CD4-positive, alpha-beta T cell (primary cell): ENCODE results near the gene GADD45A. TPM values are rescaled to one million over a fixed set of nuclear protein-coding genes. Genes with fewer than 3 reads are reported as not detected.

ENCODE experiments used
- ATAC-seq: fragments of 200-7000 bp; cut with Tn5 transposase; one replicate; pipeline ENCODE4 v1.10.0; 2022; ENCODE audit warnings: mild to moderate bottlenecking; ENCODE audit not compliant: poor library complexity
- CTCF ChIA-PET: fragments of 350-600 bp; sonication (Branson Sonifier 250); formaldehyde crosslinking; loops from one replicate; lab custom pipeline; 2021; ENCODE audit warnings: antibody characterized with exemption, inconsistent platforms; lab: Charles Lee
- POLR2A ChIA-PET: fragments of 350-600 bp; sonication (Branson Sonifier 250); formaldehyde crosslinking; loops from one replicate; lab custom pipeline; 2021; ENCODE audit warnings: antibody characterized with exemption, inconsistent platforms; lab: Charles Lee
- DNase-seq, 14 experiments: peaks; one replicate each; pipeline ENCODE4 v3.0.0-alpha.2; 2013 to 2020; ENCODE audit warnings: mixed read lengths in 2 of 14
- H3K27ac ChIP-seq, 2 donors: one replicate each; pipeline versions ENCODE4 v1.5.1 to v1.7.0; 2013; ENCODE audit warnings: low read length in 2 of 2, low read depth in 1 of 2, mild to moderate bottlenecking in 1 of 2
- H3K27me3 ChIP-seq, 2 experiments: 1 replicate in 1 of 2; 2 replicates in 1 of 2; pipeline versions ENCODE4 v1.6.1 to v1.7.0; 2013; ENCODE audit warnings: low read length in 2 of 2, control low read depth in 1 of 2, mild to moderate bottlenecking in 1 of 2, moderate library complexity in 1 of 2; ENCODE audit not compliant: insufficient read depth in 2 of 2, control insufficient read depth in 1 of 2
- H3K36me3 ChIP-seq: one replicate; pipeline ENCODE4 v1.6.1; 2013; ENCODE audit warnings: low read length, control low read depth; ENCODE audit not compliant: insufficient read depth
- H3K4me1 ChIP-seq: one replicate; pipeline ENCODE4 v1.6.1; 2013; ENCODE audit warnings: low read length, control low read depth; ENCODE audit not compliant: insufficient read depth
- H3K4me3 ChIP-seq: one replicate; pipeline ENCODE4 v1.5.1; 2013; ENCODE audit warnings: mild to moderate bottlenecking, low read length, moderate library complexity
- H3K9me3 ChIP-seq, 2 experiments: 1 replicate in 1 of 2; 2 replicates in 1 of 2; pipeline versions ENCODE4 v1.6.1 to v1.7.0; 2013; ENCODE audit warnings: low read length in 2 of 2, mild to moderate bottlenecking in 2 of 2, control low read depth in 1 of 2, moderate library complexity in 1 of 2; ENCODE audit not compliant: control insufficient read depth in 1 of 2, insufficient read depth in 1 of 2
- H3K27ac Mint-ChIP-seq: one replicate; pipeline ENCODE4 v1.8.0; 2020; ENCODE audit warnings: mixed read lengths
- H3K27me3 Mint-ChIP-seq: one replicate; pipeline ENCODE4 v1.8.0; 2021; ENCODE audit warnings: mixed read lengths
- H3K36me3 Mint-ChIP-seq: one replicate; pipeline ENCODE4 v1.8.0; 2021; ENCODE audit warnings: low read depth, mixed read lengths
- H3K4me1 Mint-ChIP-seq: one replicate; pipeline ENCODE4 v1.8.0; 2021; ENCODE audit warnings: low read depth, mixed read lengths
- H3K4me3 Mint-ChIP-seq: one replicate; pipeline ENCODE4 v1.8.0; 2020; ENCODE audit warnings: mild to moderate bottlenecking, mixed read lengths
- H3K9me3 Mint-ChIP-seq: one replicate; pipeline ENCODE4 v1.8.0; 2020; ENCODE audit warnings: mixed read lengths
- CTCF ChIP-seq: fragments of 200-600 bp; IDR thresholded peaks from one replicate; pipeline ENCODE4 v1.8.0; 2022; ENCODE audit warnings: antibody characterized with exemption, mild to moderate bottlenecking
- intact Hi-C, 2 experiments: fragments of 100-400 bp; cut with DNase I in 1 of 2; cut with micrococcal nuclease in 1 of 2; formaldehyde crosslinking; loops; one replicate each; pipeline versions ENCODE4 v1.15.1 to v1.9.0; 2023 to 2025; cut with DNase I, micrococcal nuclease
- total RNA-seq, 174 experiments: library from RNA in 2 of 174; stranded (reverse) in 2 of 174; gene quantifications; one replicate each; pipeline ENCODE4 v1.2.3 and lab custom pipeline; 2021 to 2026

Gene GADD45A
- total RNA-seq, 2 experiments from 2014 or later: 136 to 140 TPM

- Mint-ChIP-seq H3K4me3 (no peak overlapping the region), H3K27ac (no peak overlapping the region), H3K9me3 (no peaks in the 10 kb centered on the region), H3K36me3 (no peaks in the 10 kb centered on the region), H3K27me3 (no peaks in the 10 kb centered on the region), H3K4me1 (no peaks in the 10 kb centered on the region)
- POLR2A ChIA-PET: interaction anchor here (1.2 kb wide), 1 partner anchor 9 kb away, joined by 3 read pairs; no protein-coding TSS in a partner anchor
- ATAC-seq (no peak), DNase-seq (no peak)
- no peaks in the 10 kb centered on the region for H3K36me3 ChIP-seq
- H3K9me3 ChIP-seq: no peaks in the 10 kb centered on the region
- TF ChIP-seq CTCF: no peak
- H3K4me3 ChIP-seq: no peak overlapping the region
- CTCF ChIA-PET: interaction anchor here (1.0 kb wide), 1 partner anchor 128 kb away, joined by 3 read pairs; no protein-coding TSS in a partner anchor
- H3K4me1 ChIP-seq: no peaks in the 10 kb centered on the region
- intact Hi-C loops: no loop called here
- no peak overlapping the region for H3K27ac ChIP-seq
- no peaks in the 10 kb centered on the region for H3K27me3 ChIP-seq
Measured at GRCh38 chr1:67701876-67702275, 16.9 kb downstream of the GADD45A start.

GRCh38 chr1:67704351-67704750 lies 19.4 kb downstream of the GADD45A start:
- ATAC-seq (no peak), DNase-seq (no peak)
- intact Hi-C loops: no loop called here
- Histone ChIP-seq H3K27me3 (no peaks in the 10 kb centered on the region), H3K4me1 (no peaks in the 10 kb centered on the region), H3K36me3 (no peaks in the 10 kb centered on the region), H3K27ac (no peak overlapping the region), H3K4me3 (no peak overlapping the region), H3K9me3 (no peaks in the 10 kb centered on the region)
- Mint-ChIP-seq H3K4me1 (no peaks in the 10 kb centered on the region), H3K27me3 (no peaks in the 10 kb centered on the region), H3K36me3 (no peaks in the 10 kb centered on the region), H3K9me3 (no peaks in the 10 kb centered on the region), H3K27ac (no peak overlapping the region), H3K4me3 (no peak overlapping the region)
- POLR2A ChIA-PET: no interaction called here
- TF ChIP-seq CTCF: no peak
- CTCF ChIA-PET: no interaction called here

- H3K27ac ChIP-seq: no peak overlapping the region
- Mint-ChIP-seq H3K27ac (no peak overlapping the region), H3K4me3 (no peak overlapping the region), H3K9me3 (no peaks in the 10 kb centered on the region), H3K4me1 (no peaks in the 10 kb centered on the region), H3K36me3 (no peaks in the 10 kb centered on the region), H3K27me3 (no peaks in the 10 kb centered on the region)
- H3K9me3 ChIP-seq: no peaks in the 10 kb centered on the region
- H3K4me1 ChIP-seq: no peaks in the 10 kb centered on the region
- H3K36me3 ChIP-seq: no peaks in the 10 kb centered on the region
- ATAC-seq (no peak), DNase-seq (no peak)
- POLR2A ChIA-PET: no interaction called here
- no peak overlapping the region for H3K4me3 ChIP-seq
- CTCF ChIA-PET: no interaction called here
- no peak for TF ChIP-seq CTCF
- intact Hi-C loops: no loop called here
- H3K27me3 ChIP-seq: no peaks in the 10 kb centered on the region
Measured at GRCh38 chr1:67705735-67706453, 20.9 kb downstream of the GADD45A start.
